ENCODE results near the gene GRAP.

- TF ChIP-seq CTCF (IDR thresholded peaks at IDR 0.05): no peak
- TF ChIP-seq EP300 (IDR thresholded peaks at IDR 0.05): no peak
These were observed 24.0 kb downstream of the GRAP start for GRCh38 chr17:19022747-19023146.

All from ovary (tissue), 3 donors.